Measurements from ENCODE around the gene ASIC2. TPM values are rescaled to one million over a fixed set of nuclear protein-coding genes. Genes with fewer than 3 reads are reported as not detected.
A peak's percentile ranks its signal among the peaks of the same experiment; 100 is the strongest.

Gene ASIC2
- total and polyA plus RNA-seq, 9 of the 15 experiments (the other 6 are each of a cell fraction or from before 2014, with no cell fraction given): not detected

- Histone ChIP-seq H3K9me3 (replicated peaks; ENCODE audit: control insufficient read depth, insufficient read depth, low read depth, low read length) (no peaks in the 10 kb centered on the region), H3K9ac (ENCODE audit: insufficient read depth in 1 of 2, low read depth in 2 of 2, low read length in 2 of 2) (no peak overlapping the region), H3K27me3 (ENCODE audit: control insufficient read depth in 2 of 2, insufficient read depth in 2 of 2, low read length in 2 of 2) (peaks cover 8 to 19% of the 10 kb centered on the region in 2 experiments; a peak in 3 of 5 replicates), H3K4me2 (ENCODE audit: insufficient read depth, low read length) (no peak overlapping the region), H3K9me1 (ENCODE audit: control insufficient read depth, insufficient read depth, low read length) (no peaks in the 10 kb centered on the region), H3K27ac (ENCODE audit: extremely low read depth, low read depth, low read length) (no peak overlapping the region), H3K4me3 (no peak overlapping the region), H3K4me1 (replicated peaks in 1 of 2; ENCODE audit: control insufficient read depth in 2 of 2, insufficient read depth in 2 of 2, low read length in 2 of 2) (no peaks in the 10 kb centered on the region), H3K79me2 (ENCODE audit: control insufficient read depth, insufficient read depth, low read length) (no peaks in the 10 kb centered on the region), H4K20me1 (replicated peaks; ENCODE audit: control insufficient read depth, insufficient read depth, low read length) (no peaks in the 10 kb centered on the region), H3K36me3 (ENCODE audit: control insufficient read depth, insufficient read depth, low read length) (no peaks in the 10 kb centered on the region), H2AFZ (ENCODE audit: low read depth, low read length) (no peak overlapping the region)
- 0% methylated on average over 6 of the region's 6 CpGs for WGBS (ENCODE audit: insufficient coverage, low coverage, missing lambda C conversion rate)
- ChIA-PET CTCF (ENCODE audit: low intra/inter-chr PET ratio) (no interaction called here), POLR2A (interaction anchor here (0.6 to 0.7 kb wide), 2 partner anchors 11 to 209 kb away, joined by 3 to 4 read pairs; no protein-coding TSS in a partner anchor)
- in situ Hi-C loops (cut with MboI) (no loop called here), intact Hi-C loops (cut with micrococcal nuclease) (no loop called here)
- DNase-seq (ENCODE audit: extremely low read depth in 1 of 4, low spot score in 3 of 4): peak in 1 of 4 experiments; percentile 10
- no TSS peak for BruUV-seq (replicated peaks)
- TF ChIP-seq RBM34 (IDR thresholded peaks at IDR 0.05; ENCODE audit: borderline replicate concordance, insufficient read depth, low read length) (no peak), SMAD2 (IDR thresholded peaks at IDR 0.05; ENCODE audit: low read depth, low read length) (no peak), ZC3H11A (IDR thresholded peaks at IDR 0.05; ENCODE audit: low read depth, low read length) (no peak), USF1 (CRISPR knock-in tag; IDR thresholded peaks at IDR 0.05) (no peak), ZNF75A (CRISPR knock-in tag; IDR thresholded peaks at IDR 0.05) (no peak), MAFG (tag; conservative IDR thresholded peaks at IDR 0.05) (no peak)
- ATAC-seq: no peak
- FAIRE-seq: no peak
These were observed 58.0 kb downstream of the ASIC2 start for GRCh38 chr17:33234930-33235685.
